ENCODE data around the gene SRSF3.
A peak's percentile ranks its signal among the peaks of the same experiment; 100 is the strongest.

SRSF3 gene

DNA sequence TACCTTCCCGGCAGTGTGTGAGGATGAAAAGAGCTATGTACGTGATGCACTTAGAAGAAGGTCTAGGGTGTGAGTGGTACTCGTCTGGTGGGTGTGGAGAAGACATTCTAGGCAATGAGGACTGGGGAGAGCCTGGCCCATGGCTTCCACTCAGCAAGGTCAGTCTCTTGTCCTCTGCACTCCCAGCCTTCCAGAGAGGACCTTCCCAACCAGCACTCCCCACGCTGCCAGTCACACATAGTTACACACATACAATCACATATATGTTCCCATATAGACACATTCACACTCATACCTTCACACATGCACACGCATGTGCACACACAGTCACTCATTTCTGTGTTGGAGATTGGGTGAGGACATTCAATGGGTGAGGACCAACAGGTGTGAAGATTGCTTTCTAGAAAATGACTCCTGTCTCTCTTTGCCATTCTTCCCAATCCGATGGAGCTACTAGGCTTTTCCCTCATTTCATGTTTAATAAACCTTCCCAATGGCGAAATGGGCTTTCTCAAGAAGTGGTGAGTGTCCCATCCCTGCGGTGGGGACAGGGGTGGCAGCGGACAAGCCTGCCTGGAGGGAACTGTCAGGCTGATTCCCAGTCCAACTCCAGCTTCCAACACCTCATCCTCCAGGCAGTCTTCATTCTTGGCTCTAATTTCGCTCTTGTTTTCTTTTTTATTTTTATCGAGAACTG lies 30.4 kb downstream of the SRSF3 start:
- H3K9me3 ChIP-seq, result no peaks in the 10 kb centered on the region
- TF ChIP-seq CTCF (IDR thresholded peaks at IDR 0.05), result peak in 1 of 2 experiments; percentile 20
- peaks cover 0 to 55% (median 49%) of the 10 kb centered on the region in 4 donors for H3K4me1 ChIP-seq
- H3K36me3 ChIP-seq, result no peaks in the 10 kb centered on the region
- peak in 1 of 2 donors; percentile 42 for DNase-seq
- peak overlapping the region; percentile 71 to 76 for H3K27ac ChIP-seq
- H3K4me3 ChIP-seq, result peak overlapping the region in 1 of 2 donors; percentile 20
- intact Hi-C loops (cut with DNase I; ENCODE audit: low total_unique reads), result loop anchor here (5.0 to 10.0 kb wide), 2 partner anchors 108 to 220 kb away; no protein-coding TSS in a partner anchor
- H3K27me3 ChIP-seq, result no peaks in the 10 kb centered on the region

DNA sequence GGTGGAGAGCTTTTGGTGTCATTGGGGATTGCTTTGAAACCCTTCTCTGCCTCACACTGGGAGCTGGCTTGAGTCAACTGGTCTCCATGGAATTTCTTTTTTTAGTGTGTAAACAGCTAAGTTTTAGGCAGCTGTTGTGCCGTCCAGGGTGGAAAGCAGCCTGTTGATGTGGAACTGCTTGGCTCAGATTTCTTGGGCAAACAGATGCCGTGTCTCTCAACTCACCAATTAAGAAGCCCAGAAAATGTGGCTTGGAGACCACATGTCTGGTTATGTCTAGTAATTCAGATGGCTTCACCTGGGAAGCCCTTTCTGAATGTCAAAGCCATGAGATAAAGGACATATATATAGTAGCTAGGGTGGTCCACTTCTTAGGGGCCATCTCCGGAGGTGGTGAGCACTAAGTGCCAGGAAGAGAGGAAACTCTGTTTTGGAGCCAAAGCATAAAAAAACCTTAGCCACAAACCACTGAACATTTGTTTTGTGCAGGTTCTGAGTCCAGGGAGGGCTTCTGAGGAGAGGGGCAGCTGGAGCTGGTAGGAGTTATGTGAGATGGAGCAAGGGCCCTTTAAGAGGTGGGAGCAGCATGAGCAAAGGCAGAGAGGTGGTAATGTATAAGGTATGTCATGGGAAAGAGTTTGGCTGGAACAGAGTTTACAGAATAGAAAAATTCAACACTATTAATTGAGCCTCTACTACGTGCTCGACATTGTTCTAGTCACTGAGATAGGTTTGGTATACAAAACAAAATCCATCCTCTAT lies 31.2 kb downstream of the SRSF3 start:
- Histone ChIP-seq H3K4me3 (peak overlapping the region in 1 of 2 donors; percentile 20), H3K27me3 (no peaks in the 10 kb centered on the region), H3K9me3 (no peaks in the 10 kb centered on the region), H3K27ac (peak overlapping the region; percentile 71 to 76), H3K36me3 (no peaks in the 10 kb centered on the region), H3K4me1 (peaks cover 0 to 57% (median 49%) of the 10 kb centered on the region in 4 donors)
- intact Hi-C loops (cut with DNase I; ENCODE audit: low total_unique reads), result loop anchor here (10.0 kb wide), 1 partner anchor 219 kb away; no protein-coding TSS in a partner anchor
- DNase-seq, result peak; percentile 57 to 84
- TF ChIP-seq CTCF (IDR thresholded peaks at IDR 0.05), result peak in 1 of 2 experiments; percentile 1

- Histone ChIP-seq H3K4me1 (peaks cover 0 to 57% (median 49%) of the 10 kb centered on the region in 4 donors), H3K27ac (peak overlapping the region; percentile 6 to 57), H3K9me3 (no peaks in the 10 kb centered on the region), H3K36me3 (no peaks in the 10 kb centered on the region), H3K4me3 (no peak overlapping the region), H3K27me3 (no peaks in the 10 kb centered on the region)
- no peak for TF ChIP-seq CTCF (IDR thresholded peaks at IDR 0.05)
- intact Hi-C loops (cut with DNase I; ENCODE audit: low total_unique reads), result loop anchor here (10.0 kb wide), 1 partner anchor 218 kb away; no protein-coding TSS in a partner anchor
- peak in 1 of 2 donors; percentile 9 for DNase-seq
Observed at GRCh38 chr6:36626636-36627035, 32.5 kb downstream of the SRSF3 start.

- peaks cover 0 to 57% (median 49%) of the 10 kb centered on the region in 4 donors for H3K4me1 ChIP-seq
- H3K36me3 ChIP-seq, result no peaks in the 10 kb centered on the region
- no peaks in the 10 kb centered on the region for H3K27me3 ChIP-seq
- H3K9me3 ChIP-seq, result no peaks in the 10 kb centered on the region
- H3K4me3 ChIP-seq, result no peak overlapping the region
- TF ChIP-seq CTCF (IDR thresholded peaks at IDR 0.05), result no peak
- intact Hi-C loops (cut with DNase I; ENCODE audit: low total_unique reads), result loop anchor here (10.0 kb wide), 1 partner anchor 218 kb away; no protein-coding TSS in a partner anchor
- H3K27ac ChIP-seq, result peak overlapping the region; percentile 57 to 79
- peak in 1 of 2 donors; percentile 51 for DNase-seq
Observed at GRCh38 chr6:36627141-36627540, 33.0 kb downstream of the SRSF3 start.

DNA sequence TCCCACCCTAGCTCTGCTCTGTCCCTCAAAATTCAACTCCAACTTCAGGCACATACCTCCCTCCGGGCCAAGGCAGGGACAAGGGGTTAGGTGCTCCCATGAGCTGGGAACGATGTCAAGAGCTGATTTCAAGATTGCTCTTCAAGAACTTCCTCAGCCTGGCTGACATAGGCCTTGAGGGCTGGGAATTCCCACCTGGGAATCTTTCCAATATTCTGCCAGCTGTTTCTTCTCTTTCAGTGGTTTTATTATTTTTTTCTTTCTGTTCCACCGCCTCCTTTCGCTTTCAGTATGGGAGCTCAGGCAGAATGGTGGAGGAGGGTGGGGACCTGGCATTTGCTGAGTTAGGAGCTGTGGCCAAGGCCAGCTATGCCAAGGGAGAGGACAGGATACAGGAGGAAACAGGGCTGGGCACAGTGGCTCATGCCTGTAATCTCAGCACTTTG lies 33.7 kb downstream of the SRSF3 start:
- Histone ChIP-seq H3K9me3 (no peaks in the 10 kb centered on the region), H3K36me3 (no peaks in the 10 kb centered on the region), H3K4me1 (peaks cover 0 to 57% (median 48%) of the 10 kb centered on the region in 4 donors), H3K27ac (peak overlapping the region; percentile 57 to 79), H3K4me3 (peak overlapping the region in 1 of 2 donors; percentile 17), H3K27me3 (no peaks in the 10 kb centered on the region)
- intact Hi-C loops (cut with DNase I; ENCODE audit: low total_unique reads), result loop anchor here (2.0 to 10.0 kb wide), 2 partner anchors 51 to 217 kb away; partner anchors contain the start of gene CDKN1A
- peak; percentile 69 to 89 for DNase-seq
- TF ChIP-seq CTCF (IDR thresholded peaks at IDR 0.05), result no peak
